Breast epithelium (tissue), 4 donors: ENCODE results near the gene INTS6. TPM values are rescaled to one million over a fixed set of nuclear protein-coding genes. Genes with fewer than 3 reads are reported as not detected.

Experiments
- DNase-seq, 2 donors: peaks; one replicate each; pipeline ENCODE4 v3.0.0-alpha.2; 2019; ENCODE audit warnings: low spot score in 2 of 2
- H3K27ac ChIP-seq, 2 donors: fragments of 200-600 bp; sonication (generic) in 1 of 2; one replicate each; pipeline ENCODE4 v1.5.1; 2016 to 2019; ENCODE audit warnings: mild to moderate bottlenecking in 1 of 2
- H3K27me3 ChIP-seq, 2 donors: fragments of 200-600 bp; sonication (generic) in 1 of 2; one replicate each; pipeline versions ENCODE4 v1.5.1 to v1.6.0; 2017 to 2019; ENCODE audit warnings: control low read depth in 1 of 2, mild to moderate bottlenecking in 1 of 2
- H3K36me3 ChIP-seq: fragments of 200-600 bp; one replicate; pipeline ENCODE4 v1.5.1; 2019
- H3K4me1 ChIP-seq, 2 donors: fragments of 200-600 bp; sonication (generic); one replicate each; pipeline ENCODE4 v1.5.1; 2016 to 2019; ENCODE audit warnings: control low read depth in 1 of 2
- H3K4me3 ChIP-seq, 3 donors: fragments of 200-600 bp; sonication (generic); 1 replicate in 2 of 3; 2 replicates in 1 of 3; pipeline ENCODE4 v1.5.1; 2016 to 2019; ENCODE audit warnings: mild to moderate bottlenecking in 3 of 3, moderate library complexity in 2 of 3
- H3K9me3 ChIP-seq, 2 donors: fragments of 200-600 bp; sonication (generic) in 1 of 2; one replicate each; pipeline ENCODE4 v1.5.1; 2016 to 2019; ENCODE audit warnings: control low read depth in 1 of 2
- POLR2A ChIP-seq: fragments of 450-650 bp; IDR thresholded peaks from one replicate; pipeline ENCODE4 v1.6.1; 2016; ENCODE audit warnings: antibody characterized with exemption, mild to moderate bottlenecking, moderate library complexity
- POLR2AphosphoS5 ChIP-seq, 3 donors: sonication (generic); formaldehyde crosslinking; IDR thresholded peaks; one replicate each; pipeline ENCODE4 v1.6.1; 2017; ENCODE audit warnings: antibody characterized with exemption in 3 of 3
- intact Hi-C: fragments of 100-400 bp; cut with DNase I; formaldehyde crosslinking; loops from one replicate; pipeline ENCODE4 v1.15.1; 2023; ENCODE audit warnings: low total_unique reads
- total RNA-seq, 3 donors: library from RNA; depleted of rRNA; stranded (reverse); fragments of >200 nt; gene quantifications; one replicate each; pipeline ENCODE4 v1.1.0, GENCODE V29; 2016
- TF ChIP-seq, protein P1 (sequence below), 3 donors: fragments of 450-650 bp; IDR thresholded peaks; one replicate each; pipeline ENCODE4 v1.5.1; 2016 to 2017; ENCODE audit warnings: antibody characterized with exemption in 3 of 3, mild to moderate bottlenecking in 3 of 3, moderate library complexity in 3 of 3

INTS6 gene
- total RNA-seq, 3 donors from 2014 or later = 31.2 to 76.7 (median 50.5) TPM

DNA sequence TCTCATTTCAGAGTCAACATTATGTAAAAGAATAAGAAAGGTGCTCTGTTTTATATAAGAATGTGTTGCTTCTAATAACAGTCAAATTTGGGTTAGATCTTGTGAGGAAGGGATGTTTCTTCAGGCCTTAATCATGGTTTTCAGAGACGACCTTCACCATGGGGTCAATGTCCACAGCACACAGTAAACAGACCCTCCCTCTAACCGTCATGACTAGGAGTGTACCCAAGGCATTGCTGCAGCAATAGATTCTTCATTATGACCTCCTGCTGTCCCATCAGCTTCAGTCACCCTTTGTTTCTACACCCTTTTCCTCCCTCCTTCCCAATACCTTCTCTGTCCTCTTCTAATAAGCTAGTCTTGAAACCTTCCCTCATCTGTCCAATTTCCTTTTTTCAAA is 97.6 kb downstream of the INTS6 start:
- intact Hi-C loops = no loop called here
- H3K4me3 ChIP-seq = no peak overlapping the region
- no peaks in the 10 kb centered on the region for H3K9me3 ChIP-seq
- no peak for DNase-seq
- no peaks in the 10 kb centered on the region for H3K36me3 ChIP-seq
- no peaks in the 10 kb centered on the region for H3K4me1 ChIP-seq
- no peak overlapping the region for H3K27ac ChIP-seq
- no peaks in the 10 kb centered on the region for H3K27me3 ChIP-seq
- TF ChIP-seq, protein P1, sequence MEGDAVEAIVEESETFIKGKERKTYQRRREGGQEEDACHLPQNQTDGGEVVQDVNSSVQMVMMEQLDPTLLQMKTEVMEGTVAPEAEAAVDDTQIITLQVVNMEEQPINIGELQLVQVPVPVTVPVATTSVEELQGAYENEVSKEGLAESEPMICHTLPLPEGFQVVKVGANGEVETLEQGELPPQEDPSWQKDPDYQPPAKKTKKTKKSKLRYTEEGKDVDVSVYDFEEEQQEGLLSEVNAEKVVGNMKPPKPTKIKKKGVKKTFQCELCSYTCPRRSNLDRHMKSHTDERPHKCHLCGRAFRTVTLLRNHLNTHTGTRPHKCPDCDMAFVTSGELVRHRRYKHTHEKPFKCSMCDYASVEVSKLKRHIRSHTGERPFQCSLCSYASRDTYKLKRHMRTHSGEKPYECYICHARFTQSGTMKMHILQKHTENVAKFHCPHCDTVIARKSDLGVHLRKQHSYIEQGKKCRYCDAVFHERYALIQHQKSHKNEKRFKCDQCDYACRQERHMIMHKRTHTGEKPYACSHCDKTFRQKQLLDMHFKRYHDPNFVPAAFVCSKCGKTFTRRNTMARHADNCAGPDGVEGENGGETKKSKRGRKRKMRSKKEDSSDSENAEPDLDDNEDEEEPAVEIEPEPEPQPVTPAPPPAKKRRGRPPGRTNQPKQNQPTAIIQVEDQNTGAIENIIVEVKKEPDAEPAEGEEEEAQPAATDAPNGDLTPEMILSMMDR (IDR thresholded peaks at IDR 0.05) = no peak
- TF ChIP-seq POLR2A (no peak), POLR2AphosphoS5 (IDR thresholded peaks at IDR 0.05) (no peak)

DNA sequence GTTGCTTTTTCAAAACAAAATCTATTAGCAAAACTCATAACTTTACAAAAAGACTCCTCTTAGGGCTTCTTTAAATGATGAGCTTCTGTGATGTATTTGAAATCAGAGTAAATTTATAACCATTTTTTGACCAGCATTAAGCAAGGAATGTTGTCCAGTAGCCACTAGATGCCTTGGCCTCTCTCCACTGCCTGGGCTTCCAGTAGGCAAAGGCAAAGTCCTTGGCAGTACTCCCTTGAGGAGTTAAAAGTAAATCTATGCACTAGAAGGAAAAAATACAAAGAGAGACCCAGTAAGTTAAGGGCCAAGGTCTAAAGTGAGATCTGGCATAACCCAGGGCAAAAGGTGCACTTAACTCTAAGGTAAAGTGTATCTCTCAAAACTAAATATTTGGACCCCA is 103.8 kb downstream of the INTS6 start:
- Histone ChIP-seq H3K4me3 (no peak overlapping the region), H3K27ac (no peak overlapping the region), H3K9me3 (no peaks in the 10 kb centered on the region), H3K27me3 (no peaks in the 10 kb centered on the region), H3K36me3 (no peaks in the 10 kb centered on the region), H3K4me1 (no peaks in the 10 kb centered on the region)
- intact Hi-C loops = no loop called here
- TF ChIP-seq POLR2AphosphoS5 (IDR thresholded peaks at IDR 0.05) (no peak), POLR2A (no peak)
- TF ChIP-seq, protein P1 (IDR thresholded peaks at IDR 0.05) = no peak
- DNase-seq = no peak

DNA sequence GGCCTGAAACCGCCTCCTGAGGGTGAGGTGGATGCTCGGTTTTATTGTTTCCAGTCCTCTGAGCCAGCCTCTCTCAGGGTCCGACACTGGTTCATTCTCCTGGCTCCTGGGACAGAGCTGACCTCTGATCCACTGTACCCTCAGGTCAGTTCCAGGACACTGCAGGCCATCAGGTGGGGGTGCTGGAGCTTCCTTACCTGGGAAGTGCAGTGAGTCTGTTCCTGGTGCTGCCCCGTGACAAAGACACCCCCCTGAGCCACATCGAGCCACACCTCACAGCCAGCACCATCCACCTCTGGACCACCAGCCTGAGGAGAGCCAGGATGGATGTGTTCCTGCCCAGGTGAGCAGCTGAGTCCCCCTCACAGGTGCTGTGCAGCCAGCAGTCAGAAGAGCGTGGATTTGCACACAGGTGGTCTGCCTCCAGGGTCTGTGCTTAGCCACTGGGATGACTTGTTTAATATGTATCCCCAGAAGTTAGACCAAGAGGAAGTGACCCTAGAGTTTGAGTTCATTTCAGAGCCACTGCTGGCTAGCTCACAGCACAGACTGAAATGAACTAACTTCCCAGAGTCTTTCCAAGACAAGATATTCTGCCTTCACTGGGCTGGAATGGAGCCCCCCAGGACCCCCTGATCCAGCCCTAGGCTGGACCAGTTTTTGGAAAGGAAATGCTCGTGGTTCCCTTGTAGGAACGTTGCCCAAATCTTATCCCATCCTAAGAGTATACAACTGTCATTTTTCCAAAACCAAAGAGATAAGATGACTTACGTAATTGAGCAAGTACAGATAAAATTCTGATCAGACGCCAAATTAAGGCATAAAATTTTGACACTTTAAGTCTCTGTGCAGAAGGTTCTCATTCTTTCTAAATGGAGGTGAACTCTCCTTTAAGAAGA is 104.5 kb downstream of the INTS6 start:
- no peak for DNase-seq
- Histone ChIP-seq H3K4me1 (no peaks in the 10 kb centered on the region), H3K9me3 (no peaks in the 10 kb centered on the region), H3K4me3 (no peak overlapping the region), H3K27me3 (no peaks in the 10 kb centered on the region), H3K27ac (no peak overlapping the region), H3K36me3 (no peaks in the 10 kb centered on the region)
- intact Hi-C loops = no loop called here
- TF ChIP-seq POLR2A (no peak), POLR2AphosphoS5 (IDR thresholded peaks at IDR 0.05) (no peak)
- TF ChIP-seq, protein P1 (IDR thresholded peaks at IDR 0.05) = no peak

DNA sequence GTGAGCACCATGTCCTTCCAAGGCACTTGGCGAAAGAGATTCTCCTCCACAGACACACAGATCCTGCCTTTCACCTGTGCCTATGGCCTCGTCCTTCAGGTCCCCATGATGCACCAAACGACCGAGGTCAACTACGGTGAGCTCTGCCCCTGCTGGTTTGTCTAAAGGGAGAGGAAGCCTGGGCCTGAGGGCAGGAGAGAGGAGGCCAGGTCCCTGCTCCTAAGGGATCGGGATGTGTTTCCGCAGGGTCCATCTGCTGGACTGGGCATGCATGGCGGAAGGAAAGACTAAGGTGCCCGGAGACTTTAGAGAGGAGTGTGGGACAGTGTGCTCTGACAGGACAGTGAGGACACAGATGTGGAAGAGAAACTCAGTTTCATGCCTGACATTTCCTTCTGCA is 105.7 kb downstream of the INTS6 start:
- Histone ChIP-seq H3K9me3 (no peaks in the 10 kb centered on the region), H3K4me1 (no peaks in the 10 kb centered on the region), H3K36me3 (no peaks in the 10 kb centered on the region), H3K4me3 (no peak overlapping the region), H3K27me3 (no peaks in the 10 kb centered on the region), H3K27ac (no peak overlapping the region)
- TF ChIP-seq, protein P1 (IDR thresholded peaks at IDR 0.05) = no peak
- TF ChIP-seq POLR2AphosphoS5 (IDR thresholded peaks at IDR 0.05) = no peak
- TF ChIP-seq POLR2A = no peak
- no peak for DNase-seq
- intact Hi-C loops = no loop called here

- Histone ChIP-seq H3K9me3 (no peaks in the 10 kb centered on the region), H3K36me3 (no peaks in the 10 kb centered on the region), H3K27me3 (no peaks in the 10 kb centered on the region), H3K27ac (no peak overlapping the region), H3K4me3 (no peak overlapping the region), H3K4me1 (no peaks in the 10 kb centered on the region)
- intact Hi-C loops = no loop called here
- DNase-seq = no peak
- TF ChIP-seq, protein P1 (IDR thresholded peaks at IDR 0.05) = no peak
- TF ChIP-seq POLR2A (no peak), POLR2AphosphoS5 (IDR thresholded peaks at IDR 0.05) (no peak)
Measured at GRCh38 chr13:51346397-51346796, 106.4 kb downstream of the INTS6 start.
